BJ (cell line): ENCODE measurements around the gene ACSBG1. TPM values are rescaled to one million over a fixed set of nuclear protein-coding genes. Genes with fewer than 3 reads are reported as not detected.

ENCODE experiments used
- CTCF ChIA-PET: fragments of 350-600 bp; formaldehyde crosslinking; extraction: SDS; loops from one replicate; lab custom pipeline; 2021; ENCODE audit warnings: antibody characterized with exemption, inconsistent platforms; lab: Yijun Ruan, JAX
- POLR2A ChIA-PET: fragments of 300-600 bp; sonication (Branson Sonifier 250); formaldehyde crosslinking; extraction: SDS; loops from one replicate; lab custom pipeline; 2021; ENCODE audit warnings: antibody characterized with exemption; lab: Charles Lee
- DNase-seq: peaks from one replicate; pipeline ENCODE4 v3.0.0-alpha.2; 2011; ENCODE audit warnings: low read depth
- H3K27me3 ChIP-seq: 2 replicates; pipeline ENCODE4 v1.6.0; 2011; ENCODE audit warnings: low read length; ENCODE audit not compliant: control insufficient read depth, insufficient read depth
- H3K36me3 ChIP-seq: 2 replicates; pipeline ENCODE4 v1.5.1; 2011; ENCODE audit warnings: low read length; ENCODE audit not compliant: control insufficient read depth, insufficient read depth
- H3K4me3 ChIP-seq: 2 replicates; pipeline ENCODE4 v1.5.1; 2011; ENCODE audit warnings: low read depth, mild to moderate bottlenecking, control low read depth, low read length
- polyA plus RNA-seq: library from polyadenylated mRNA; depleted of rRNA; stranded (reverse); fragments of >200 nt; gene quantifications from 2 replicates; pipeline ENCODE4 v1.2.3, GENCODE V29; 2011
- TF ChIP-seq, protein P1 (sequence below): IDR thresholded peaks from 2 replicates; pipeline ENCODE4 v1.5.1; 2011; ENCODE audit warnings: low read depth, mild to moderate bottlenecking, control low read depth, inconsistent platforms, low read length, moderate library complexity; ENCODE audit not compliant: insufficient read depth

ACSBG1 gene
- polyA plus RNA-seq, 1 experiment = 0.01 TPM

DNA sequence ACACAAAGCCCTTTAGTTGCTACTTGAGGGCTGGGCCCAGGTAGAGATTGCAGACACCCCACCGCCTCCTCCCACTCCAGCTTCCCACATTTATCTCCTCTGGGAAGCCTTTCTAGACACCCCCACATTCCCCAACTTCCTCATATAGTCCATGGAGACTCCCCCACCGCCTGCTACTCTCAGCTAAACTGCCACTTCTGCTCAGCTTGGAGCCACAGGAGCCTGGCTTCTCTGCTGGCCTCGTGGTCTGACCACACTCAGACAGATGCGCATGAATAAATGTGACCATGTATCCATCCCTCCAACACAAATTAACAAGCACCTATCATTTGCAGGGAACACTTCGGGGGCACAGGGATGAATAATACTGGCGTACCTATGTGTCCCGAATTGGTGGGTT, 10.5 kb upstream of the ACSBG1 start:
- TF ChIP-seq, protein P1, sequence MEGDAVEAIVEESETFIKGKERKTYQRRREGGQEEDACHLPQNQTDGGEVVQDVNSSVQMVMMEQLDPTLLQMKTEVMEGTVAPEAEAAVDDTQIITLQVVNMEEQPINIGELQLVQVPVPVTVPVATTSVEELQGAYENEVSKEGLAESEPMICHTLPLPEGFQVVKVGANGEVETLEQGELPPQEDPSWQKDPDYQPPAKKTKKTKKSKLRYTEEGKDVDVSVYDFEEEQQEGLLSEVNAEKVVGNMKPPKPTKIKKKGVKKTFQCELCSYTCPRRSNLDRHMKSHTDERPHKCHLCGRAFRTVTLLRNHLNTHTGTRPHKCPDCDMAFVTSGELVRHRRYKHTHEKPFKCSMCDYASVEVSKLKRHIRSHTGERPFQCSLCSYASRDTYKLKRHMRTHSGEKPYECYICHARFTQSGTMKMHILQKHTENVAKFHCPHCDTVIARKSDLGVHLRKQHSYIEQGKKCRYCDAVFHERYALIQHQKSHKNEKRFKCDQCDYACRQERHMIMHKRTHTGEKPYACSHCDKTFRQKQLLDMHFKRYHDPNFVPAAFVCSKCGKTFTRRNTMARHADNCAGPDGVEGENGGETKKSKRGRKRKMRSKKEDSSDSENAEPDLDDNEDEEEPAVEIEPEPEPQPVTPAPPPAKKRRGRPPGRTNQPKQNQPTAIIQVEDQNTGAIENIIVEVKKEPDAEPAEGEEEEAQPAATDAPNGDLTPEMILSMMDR = no peak
- POLR2A ChIA-PET = no interaction called here
- no peaks in the 10 kb centered on the region for H3K36me3 ChIP-seq
- CTCF ChIA-PET = interaction anchor here (0.7 to 10.3 kb wide), 7 partner anchors 31 to 286 kb away, joined by 3 to 177 read pairs (median 4); partner anchors contain the start of gene CIB2
- DNase-seq = no peak
- H3K4me3 ChIP-seq = no peak overlapping the region
- peaks cover 3% of the 10 kb centered on the region for H3K27me3 ChIP-seq

DNA sequence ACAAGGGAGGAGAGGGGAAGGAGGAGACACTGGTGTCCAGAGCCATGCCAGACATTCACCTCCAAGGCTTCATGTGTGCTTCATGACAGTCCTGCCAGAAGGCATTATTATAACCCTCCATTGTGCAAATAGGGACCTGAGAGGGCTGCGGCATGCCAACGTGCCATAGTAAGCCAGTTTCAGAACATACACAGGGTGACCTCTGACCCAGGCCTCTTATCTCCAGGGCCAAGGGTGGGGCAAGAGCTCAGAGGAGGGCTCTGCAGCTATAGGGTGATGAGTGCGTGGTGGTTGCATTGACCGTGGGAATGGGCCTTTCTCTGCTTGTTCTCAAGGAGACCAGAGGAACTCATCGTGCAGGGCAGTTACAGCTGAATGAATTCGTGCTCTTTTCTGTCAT, 9.7 kb upstream of the ACSBG1 start:
- Histone ChIP-seq H3K36me3 (no peaks in the 10 kb centered on the region), H3K27me3 (peaks cover 3% of the 10 kb centered on the region)
- POLR2A ChIA-PET = no interaction called here

DNA sequence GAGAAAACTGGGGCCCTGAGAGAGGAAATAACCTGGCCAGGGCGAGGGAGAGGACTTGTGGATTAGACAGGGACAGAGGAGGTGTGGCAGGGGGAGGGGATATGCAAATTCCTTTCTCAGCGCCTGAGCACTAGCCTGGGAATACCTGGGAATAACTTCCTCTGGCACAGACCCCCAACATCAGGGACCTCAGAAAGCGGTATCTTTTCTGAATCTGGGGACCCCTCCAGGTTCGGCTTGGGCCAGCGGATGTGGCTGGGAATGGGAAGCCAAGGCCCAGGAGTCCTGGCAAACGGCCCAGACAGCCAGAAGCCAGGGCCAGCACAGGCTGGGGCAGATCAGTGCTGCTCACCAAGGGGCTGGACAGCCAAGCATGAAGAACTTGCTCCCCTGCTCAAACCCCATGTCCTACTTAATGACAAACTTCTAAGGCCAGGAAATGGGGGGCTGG, 9.2 kb upstream of the ACSBG1 start:
- ChIA-PET POLR2A (no interaction called here), CTCF (interaction anchor here (1.2 to 10.3 kb wide), 4 partner anchors 112 to 285 kb away, joined by 4 to 177 read pairs (median 11); partner anchors contain the start of gene CIB2)
- no peak for DNase-seq
- H3K4me3 ChIP-seq = no peak overlapping the region
- H3K27me3 ChIP-seq = peaks cover 3% of the 10 kb centered on the region
- TF ChIP-seq, protein P1 = no peak
- no peaks in the 10 kb centered on the region for H3K36me3 ChIP-seq

More for the DNA sequence above, 9.7 kb upstream of the ACSBG1 start:
- TF ChIP-seq, protein P1 = no peak
- CTCF ChIA-PET = interaction anchor here (0.7 to 10.3 kb wide), 7 partner anchors 30 to 286 kb away, joined by 3 to 177 read pairs (median 4); partner anchors contain the start of gene CIB2
- no peak overlapping the region for H3K4me3 ChIP-seq
- no peak for DNase-seq

DNA sequence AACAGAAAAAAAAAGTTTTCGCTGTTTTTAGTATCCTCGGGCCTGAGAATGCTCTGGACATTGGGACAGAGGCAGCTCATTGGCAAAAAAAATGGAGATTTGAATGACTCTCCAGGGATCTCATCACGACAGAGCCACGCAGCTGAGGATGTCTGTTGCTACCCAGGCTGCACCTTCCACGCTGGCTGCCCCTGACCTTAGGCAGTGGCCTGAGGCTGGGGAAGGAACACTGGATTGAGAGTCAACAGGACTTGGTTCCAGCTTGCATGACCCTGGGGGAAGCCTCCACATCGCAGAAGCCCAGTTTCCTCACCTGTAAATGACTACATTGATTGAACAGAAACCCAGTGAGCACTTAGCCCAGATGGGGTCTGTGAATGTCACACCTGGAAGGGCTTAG, 8.7 kb upstream of the ACSBG1 start:
- H3K36me3 ChIP-seq = no peaks in the 10 kb centered on the region
- ChIA-PET CTCF (interaction anchor here (0.7 to 10.3 kb wide), 9 partner anchors 11 to 335 kb away, joined by 3 to 177 read pairs (median 15); partner anchors contain the start of gene CIB2), POLR2A (no interaction called here)
- DNase-seq = no peak
- H3K4me3 ChIP-seq = no peak overlapping the region
- peaks cover 3% of the 10 kb centered on the region for H3K27me3 ChIP-seq
- TF ChIP-seq, protein P1 = no peak

DNA sequence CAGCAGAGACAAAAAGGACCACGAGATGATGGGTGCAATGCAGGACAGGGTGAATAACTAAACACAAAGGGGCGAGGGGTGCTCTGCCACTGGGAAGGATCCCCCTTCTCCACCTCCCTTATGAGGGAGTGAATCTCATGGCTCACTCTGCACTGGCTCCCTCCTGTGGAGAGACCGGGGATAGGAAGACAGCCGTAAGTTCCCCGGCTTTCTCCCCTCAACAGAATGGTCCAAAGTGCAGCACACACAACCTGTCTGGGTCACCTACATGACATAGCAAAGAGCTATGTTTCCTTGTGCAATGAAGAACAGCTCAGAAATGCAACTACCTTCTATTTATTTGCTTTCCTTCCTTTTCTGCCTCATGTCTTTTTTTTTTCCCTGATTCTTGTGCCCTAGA, 7.8 kb upstream of the ACSBG1 start:
- no peak for DNase-seq

More for the DNA sequence above, 7.8 kb upstream of the ACSBG1 start:
- TF ChIP-seq, protein P1 = peak; percentile 55
- no peak overlapping the region for H3K4me3 ChIP-seq
- H3K27me3 ChIP-seq = peaks cover under 1% of the 10 kb centered on the region
- ChIA-PET POLR2A (no interaction called here), CTCF (interaction anchor here (0.6 to 10.3 kb wide), 22 partner anchors 10 to 467 kb away, joined by 3 to 177 read pairs (median 8); partner anchors contain the start of gene CIB2)
- no peaks in the 10 kb centered on the region for H3K36me3 ChIP-seq
